ENCODE measurements around the gene PPP6R2.

DNA sequence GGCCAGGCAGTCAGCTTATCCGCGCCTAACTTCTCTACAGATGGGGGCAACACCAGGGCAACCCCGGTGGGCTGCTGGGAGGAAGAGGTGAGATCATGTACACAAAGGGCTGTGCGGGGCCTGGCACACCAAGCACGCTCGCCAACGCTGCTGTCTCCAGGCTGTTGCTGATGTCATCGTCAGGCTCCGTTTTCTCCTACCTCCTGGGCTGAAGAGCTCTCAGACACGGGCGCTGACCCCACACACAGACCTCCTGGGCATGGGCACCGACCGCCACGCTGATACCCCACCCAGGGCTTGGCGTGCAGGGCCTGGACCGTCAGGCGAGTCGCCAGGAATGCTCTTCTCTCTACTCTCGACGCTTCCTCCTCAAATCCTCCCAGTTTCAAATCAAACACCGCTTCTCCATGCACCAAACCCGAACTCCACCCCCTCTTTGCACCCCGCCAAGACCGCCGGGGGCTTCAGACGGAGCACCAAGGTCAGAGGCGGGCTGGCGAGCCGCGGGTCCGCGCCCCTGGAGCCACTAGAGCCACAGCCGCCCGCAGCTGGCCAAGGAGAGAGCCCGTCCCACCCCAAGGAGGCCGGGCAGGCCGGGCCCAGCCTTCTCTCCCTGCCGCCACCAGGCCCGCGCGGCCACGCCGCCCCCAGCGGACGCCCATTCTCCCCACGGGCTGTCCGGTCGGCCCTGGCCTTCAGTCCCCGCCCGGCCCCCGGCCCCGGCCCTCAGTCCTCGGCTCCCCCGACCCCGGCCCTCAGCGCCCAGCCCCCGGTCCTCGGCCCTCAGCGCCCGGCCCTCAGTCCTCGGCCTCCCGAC lies 130.9 kb downstream of the PPP6R2 start:
- TF ChIP-seq POLR2A (IDR thresholded peaks at IDR 0.05; ENCODE audit: low read depth, low read length): no peak
- no peak for TF ChIP-seq SPI1 (IDR thresholded peaks at IDR 0.05; ENCODE audit: low read depth, low read length)

Measured in GM12891 (cell line).